H9 (cell line): ENCODE data around the gene DDIT4. TPM values are rescaled to one million over a fixed set of nuclear protein-coding genes. Genes with fewer than 3 reads are reported as not detected.

Experiments used
- DNase-seq: peaks from one replicate; pipeline ENCODE4 v3.0.0-alpha.2; 2017
- H2AFZ ChIP-seq: one replicate; pipeline ENCODE4 v1.6.1; 2013; ENCODE audit warnings: mild to moderate bottlenecking, low read length, control low read depth, moderate library complexity
- H2AK5ac ChIP-seq: 2 replicates; pipeline ENCODE4 v1.6.1; 2013; ENCODE audit warnings: low read length, control low read depth, mixed read lengths; ENCODE audit not compliant: insufficient read length
- H2BK120ac ChIP-seq: one replicate; pipeline ENCODE4 v1.6.1; 2013; ENCODE audit warnings: low read depth, mild to moderate bottlenecking, low read length, control low read depth, inconsistent platforms; ENCODE audit not compliant: poor library complexity, severe bottlenecking
- H2BK12ac ChIP-seq: 2 replicates; pipeline ENCODE4 v1.6.1; 2013; ENCODE audit warnings: low read length, control low read depth, mixed read lengths, low read depth; ENCODE audit not compliant: insufficient read length
- H2BK15ac ChIP-seq: 2 replicates; pipeline ENCODE4 v1.6.1; 2013; ENCODE audit warnings: low read depth, low read length, control low read depth
- H2BK20ac ChIP-seq: one replicate; pipeline ENCODE4 v1.6.1; 2013; ENCODE audit warnings: low read depth, mild to moderate bottlenecking, low read length, control low read depth, inconsistent platforms; ENCODE audit not compliant: poor library complexity, severe bottlenecking
- H2BK5ac ChIP-seq: 2 replicates; pipeline ENCODE4 v1.6.1; 2013; ENCODE audit warnings: low read length, control low read depth, mixed read lengths; ENCODE audit not compliant: insufficient read length
- H3K14ac ChIP-seq: 2 replicates; pipeline ENCODE4 v1.6.1; 2013; ENCODE audit warnings: low read length, control low read depth; ENCODE audit not compliant: insufficient read depth
- H3K18ac ChIP-seq: 2 replicates; pipeline ENCODE4 v1.6.1; 2013; ENCODE audit warnings: low read depth, mild to moderate bottlenecking, mixed read lengths, low read length, control low read depth; ENCODE audit not compliant: insufficient read length
- H3K23ac ChIP-seq: 2 replicates; pipeline ENCODE4 v1.6.1; 2013; ENCODE audit warnings: low read length, control low read depth, mixed read lengths, low read depth; ENCODE audit not compliant: insufficient read length
- H3K23me2 ChIP-seq: 2 replicates; pipeline ENCODE4 v1.6.1; 2013; ENCODE audit warnings: low read depth, mild to moderate bottlenecking, mixed read lengths, low read length, control low read depth; ENCODE audit not compliant: insufficient read length, poor library complexity, severe bottlenecking
- H3K27ac ChIP-seq: 2 replicates; pipeline ENCODE4 v1.5.1; 2013; ENCODE audit warnings: low read length, control low read depth, mixed read lengths, low read depth; ENCODE audit not compliant: insufficient read length
- H3K27me3 ChIP-seq: 2 replicates; pipeline ENCODE4 v1.6.1; 2013; ENCODE audit warnings: low read length, control low read depth, inconsistent platforms; ENCODE audit not compliant: insufficient read depth
- H3K4ac ChIP-seq: 2 replicates; pipeline ENCODE4 v1.6.1; 2013; ENCODE audit warnings: low read depth, mild to moderate bottlenecking, control low read depth, inconsistent platforms, low read length, moderate library complexity
- H3K4me1 ChIP-seq: 2 replicates; pipeline ENCODE4 v1.6.1; 2013; ENCODE audit warnings: low read length, control low read depth, inconsistent platforms; ENCODE audit not compliant: insufficient read depth
- H3K4me2 ChIP-seq: 2 replicates; pipeline ENCODE4 v1.6.1; 2013; ENCODE audit warnings: low read length, control low read depth, mixed read lengths; ENCODE audit not compliant: insufficient read length, insufficient read depth
- H3K56ac ChIP-seq: 2 replicates; pipeline ENCODE4 v1.6.1; 2013; ENCODE audit warnings: low read depth, mild to moderate bottlenecking, mixed read lengths, low read length, control low read depth; ENCODE audit not compliant: insufficient read length
- H3K79me1 ChIP-seq: 2 replicates; pipeline ENCODE4 v1.6.1; 2013; ENCODE audit warnings: low read depth, mild to moderate bottlenecking, moderate library complexity, low read length, control low read depth, inconsistent platforms; ENCODE audit not compliant: insufficient read depth, poor library complexity, severe bottlenecking
- H3K79me2 ChIP-seq: 2 replicates; pipeline ENCODE4 v1.6.1; 2013; ENCODE audit warnings: low read length, control low read depth, inconsistent platforms; ENCODE audit not compliant: insufficient read depth
- H3K9ac ChIP-seq: 2 replicates; pipeline ENCODE4 v1.6.1; 2013; ENCODE audit warnings: low read length, control low read depth, mixed read lengths; ENCODE audit not compliant: insufficient read length; ENCODE audit errors: extremely low read depth
- H3K9me3 ChIP-seq: one replicate; pipeline ENCODE4 v1.6.1; 2013; ENCODE audit warnings: low read depth, low read length, inconsistent platforms; ENCODE audit not compliant: control insufficient read depth
- H3T11ph ChIP-seq: one replicate; pipeline ENCODE4 v1.6.1; 2013; ENCODE audit warnings: mild to moderate bottlenecking, low read length, control low read depth, inconsistent platforms
- H4K20me1 ChIP-seq: one replicate; pipeline ENCODE4 v1.6.1; 2013; ENCODE audit not compliant: control insufficient read depth, insufficient read length, insufficient read depth
- H4K5ac ChIP-seq: 2 replicates; pipeline ENCODE4 v1.6.1; 2013; ENCODE audit warnings: low read depth, mild to moderate bottlenecking, mixed read lengths, low read length, control low read depth; ENCODE audit not compliant: insufficient read length
- H4K8ac ChIP-seq: replicated peaks from 2 replicates; pipeline ENCODE4 v1.6.1; 2013; ENCODE audit warnings: low read length, control low read depth, mixed read lengths, low read depth; ENCODE audit not compliant: insufficient read length
- H4K91ac ChIP-seq: 2 replicates; pipeline ENCODE4 v1.6.1; 2013; ENCODE audit warnings: low read depth, mild to moderate bottlenecking, moderate library complexity, mixed read lengths, low read length, control low read depth; ENCODE audit not compliant: insufficient read length
- H3K27ac Mint-ChIP-seq, 3 experiments: 2 replicates in 2 of 3; 3 replicates in 1 of 3; pipeline ENCODE4 v1.8.0; 2020 to 2021; ENCODE audit warnings: mixed read lengths in 3 of 3, mild to moderate bottlenecking in 1 of 3, moderate library complexity in 1 of 3
- H3K27me3 Mint-ChIP-seq: 2 replicates; pipeline ENCODE4 v1.8.0; 2021; ENCODE audit warnings: low read depth, mild to moderate bottlenecking, moderate library complexity, mixed read lengths
- H3K36me3 Mint-ChIP-seq, 3 experiments: 2 replicates in 2 of 3; 3 replicates in 1 of 3; pipeline ENCODE4 v1.8.0; 2020 to 2021; ENCODE audit warnings: low read depth in 3 of 3, mixed read lengths in 3 of 3; ENCODE audit not compliant: insufficient read depth in 1 of 3
- H3K4me1 Mint-ChIP-seq, 2 experiments: 2 replicates each; pipeline ENCODE4 v1.8.0; 2020; ENCODE audit warnings: mixed read lengths in 2 of 2
- H3K4me3 Mint-ChIP-seq, 2 experiments: 2 replicates in 1 of 2; 3 replicates in 1 of 2; pipeline ENCODE4 v1.8.0; 2020 to 2021; ENCODE audit warnings: mild to moderate bottlenecking in 2 of 2, mixed read lengths in 2 of 2, moderate library complexity in 1 of 2
- H3K9me3 Mint-ChIP-seq, 2 experiments: 2 replicates in 1 of 2; 3 replicates in 1 of 2; pipeline ENCODE4 v1.8.0; 2020; ENCODE audit warnings: mild to moderate bottlenecking in 2 of 2, mixed read lengths in 2 of 2, moderate library complexity in 1 of 2
- CTCF ChIP-seq: fragments of 200-600 bp; sonication (generic); conservative IDR thresholded peaks from 3 replicates; pipeline ENCODE4 v1.8.0; 2021; ENCODE audit warnings: antibody characterized with exemption, mild to moderate bottlenecking
- WGBS: extraction: QIAGEN DNeasy Blood & Tissue Kit; methylation state at CpG from one replicate; pipeline ENCODE4 v1.1.7; 2013; ENCODE audit warnings: missing lambda C conversion rate, low lambda C conversion rate, mixed read lengths; ENCODE audit not compliant: insufficient read length; ENCODE audit errors: extremely low coverage; 5-methylcytosine and 5-hydroxymethylcytosine counted together
- total RNA-seq: library from RNA; stranded (reverse); gene quantifications from 2 replicates; pipeline ENCODE4 v1.2.1, GENCODE V29; 2021

The DDIT4 gene
- total RNA-seq, 1 experiment from 2014 or later = 84.0 TPM

- Mint-ChIP-seq H3K4me1 (peaks cover 46 to 47% of the 10 kb centered on the region in 2 experiments), H3K27ac (peak overlapping the region in 2 of 3 experiments; percentile 93 to 94; a peak in 5 of 7 replicates), H3K27me3 (peaks cover 4% of the 10 kb centered on the region), H3K9me3 (peaks cover 0 to 5% of the 10 kb centered on the region in 2 experiments; a peak in 1 of 5 replicates), H3K4me3 (peak overlapping the region; percentile 87 to 95), H3K36me3 (peaks cover 11 to 24% (median 20%) of the 10 kb centered on the region in 3 experiments)
- peak overlapping the region; percentile 60 for H3K9ac ChIP-seq
- no peak overlapping the region for H2BK5ac ChIP-seq
- H3K18ac ChIP-seq = peak overlapping the region; percentile 43
- H2AFZ ChIP-seq = no peak overlapping the region
- H2BK20ac ChIP-seq = no peak overlapping the region
- H3K23ac ChIP-seq = no peak overlapping the region
- no peak overlapping the region for H3K4ac ChIP-seq
- no peaks in the 10 kb centered on the region for H3K79me1 ChIP-seq
- TF ChIP-seq CTCF = peak; percentile 81
- no peak overlapping the region for H4K91ac ChIP-seq
- WGBS = no CpG with 5 or more reads among the region's 26 CpGs
- no peak overlapping the region for H3K56ac ChIP-seq
- H2AK5ac ChIP-seq = no peak overlapping the region
- no peak overlapping the region for H4K5ac ChIP-seq
- no peak overlapping the region for H3T11ph ChIP-seq
- no peak overlapping the region for H4K8ac ChIP-seq
- peak overlapping the region; percentile 28 for H3K14ac ChIP-seq
- no peaks in the 10 kb centered on the region for H4K20me1 ChIP-seq
- H3K4me1 ChIP-seq = peaks cover 2% of the 10 kb centered on the region; the same call in 1 of the 2 replicates
- no peak overlapping the region for H2BK12ac ChIP-seq
- H3K27me3 ChIP-seq = no peaks in the 10 kb centered on the region
- H2BK15ac ChIP-seq = no peak overlapping the region
- peak overlapping the region; percentile 75 for H3K4me2 ChIP-seq
- no peaks in the 10 kb centered on the region for H3K9me3 ChIP-seq
- H2BK120ac ChIP-seq = no peak overlapping the region
- no peaks in the 10 kb centered on the region; the same call in 1 of the 2 replicates for H3K79me2 ChIP-seq
- no peak overlapping the region for H3K27ac ChIP-seq
- H3K23me2 ChIP-seq = peaks cover 25% of the 10 kb centered on the region
- peak; percentile 75 for DNase-seq
Measured at GRCh38 chr10:72274730-72275350, 1.1 kb downstream of the DDIT4 start.
